IMR-90 (cell line): ENCODE data around the gene CGREF1. TPM values are rescaled to one million over a fixed set of nuclear protein-coding genes. Genes with fewer than 3 reads are reported as not detected.

Experiments used
- ATAC-seq: fragments of 200-7000 bp; cut with Tn5 transposase; 2 replicates; pipeline ENCODE4 v1.9.1; 2020; ENCODE audit warnings: low read depth, mild to moderate bottlenecking, moderate library complexity
- BruUV-seq: library from RNA; stranded (reverse); fragments of 400-500 nt; replicated peaks from 2 replicates; lab custom pipeline; 2021; lab: Mats Ljungman, UMichigan
- CTCF ChIA-PET: fragments of 300-600 bp; formaldehyde crosslinking; extraction: SDS; loops from one replicate; lab custom pipeline; 2021; ENCODE audit warnings: antibody characterized with exemption; lab: Yijun Ruan, JAX
- POLR2A ChIA-PET: fragments of 300-600 bp; sonication (Branson Sonifier 250); formaldehyde crosslinking; loops from one replicate; lab custom pipeline; 2022; ENCODE audit warnings: antibody characterized with exemption; ENCODE audit not compliant: unreplicated experiment; lab: Charles Lee
- DNase-seq: peaks from one replicate; pipeline ENCODE4 v3.0.0; 2013
- H2AFZ ChIP-seq: replicated peaks from 2 replicates; pipeline ENCODE3; 2013; ENCODE audit warnings: low read length, mild to moderate bottlenecking; ENCODE audit not compliant: poor library complexity
- H2AK5ac ChIP-seq: 2 replicates; pipeline ENCODE4 v1.6.1; 2013; ENCODE audit warnings: low read depth, low read length, inconsistent platforms
- H2AK9ac ChIP-seq: replicated peaks from 2 replicates; pipeline ENCODE3; 2013; ENCODE audit warnings: mild to moderate bottlenecking, low read depth, low read length, moderate library complexity; ENCODE audit not compliant: poor library complexity
- H2BK120ac ChIP-seq: 2 replicates; pipeline ENCODE4 v1.6.1; 2013; ENCODE audit warnings: low read depth, low read length, inconsistent platforms
- H2BK15ac ChIP-seq: 3 replicates; pipeline ENCODE4 v1.6.1; 2013; ENCODE audit warnings: low read depth, low read length, inconsistent platforms
- H2BK20ac ChIP-seq: 2 replicates; pipeline ENCODE4 v1.6.1; 2013; ENCODE audit warnings: low read depth, mild to moderate bottlenecking, inconsistent platforms, low read length, moderate library complexity
- H2BK5ac ChIP-seq: 2 replicates; pipeline ENCODE4 v1.6.1; 2013; ENCODE audit warnings: mild to moderate bottlenecking, low read depth, low read length, inconsistent platforms; ENCODE audit not compliant: poor library complexity, severe bottlenecking
- H3K14ac ChIP-seq: replicated peaks from 2 replicates; pipeline ENCODE4 v1.6.1; 2013; ENCODE audit warnings: low read depth, low read length, inconsistent platforms
- H3K18ac ChIP-seq: 2 replicates; pipeline ENCODE4 v1.6.1; 2013; ENCODE audit warnings: low read depth, low read length, control low read depth
- H3K23ac ChIP-seq: 2 replicates; pipeline ENCODE4 v1.6.1; 2013; ENCODE audit warnings: low read depth, low read length, inconsistent platforms
- H3K27ac ChIP-seq: 2 replicates; pipeline ENCODE4 v1.5.1; 2013; ENCODE audit warnings: mild to moderate bottlenecking, control low read depth, low read length; ENCODE audit not compliant: insufficient read depth
- H3K27me3 ChIP-seq: 2 replicates; pipeline ENCODE4 v1.6.1; 2013; ENCODE audit warnings: low read length; ENCODE audit not compliant: control insufficient read depth, insufficient read depth
- H3K36me3 ChIP-seq: 2 replicates; pipeline ENCODE4 v1.6.1; 2013; ENCODE audit warnings: low read length, mixed read lengths; ENCODE audit not compliant: control insufficient read depth, insufficient read depth
- H3K4ac ChIP-seq: 2 replicates; pipeline ENCODE4 v1.6.1; 2013; ENCODE audit warnings: low read depth, low read length, inconsistent platforms
- H3K4me1 ChIP-seq: 2 replicates; pipeline ENCODE4 v1.6.1; 2013; ENCODE audit warnings: low read length, mixed read lengths; ENCODE audit not compliant: control insufficient read depth, insufficient read depth
- H3K4me2 ChIP-seq: 2 replicates; pipeline ENCODE4 v1.6.1; 2013; ENCODE audit warnings: low read depth, mild to moderate bottlenecking, control low read depth, low read length, moderate library complexity
- H3K4me3 ChIP-seq: 2 replicates; pipeline ENCODE4 v1.5.1; 2013; ENCODE audit warnings: low read depth, mild to moderate bottlenecking, control low read depth, low read length, moderate library complexity; ENCODE audit not compliant: insufficient read depth
- H3K56ac ChIP-seq: 2 replicates; pipeline ENCODE4 v1.6.1; 2013; ENCODE audit warnings: low read length, inconsistent platforms; ENCODE audit not compliant: insufficient read depth; ENCODE audit errors: extremely low read depth
- H3K79me1 ChIP-seq, 2 experiments: 2 replicates each; pipeline ENCODE4 v1.6.1; 2013; ENCODE audit warnings: low read length in 2 of 2, inconsistent platforms in 1 of 2, low read depth in 1 of 2
- H3K9ac ChIP-seq: 2 replicates; pipeline ENCODE4 v1.6.1; 2013; ENCODE audit warnings: low read depth, low read length, control low read depth
- H3K9me1 ChIP-seq: 2 replicates; pipeline ENCODE4 v1.6.1; 2013; ENCODE audit warnings: low read length, inconsistent platforms; ENCODE audit not compliant: insufficient read depth
- H3K9me3 ChIP-seq: 2 replicates; pipeline ENCODE4 v1.6.1; 2013; ENCODE audit warnings: low read length; ENCODE audit not compliant: control insufficient read depth, insufficient read depth
- H4K20me1 ChIP-seq: 2 replicates; pipeline ENCODE4 v1.6.1; 2013; ENCODE audit warnings: low read length, inconsistent platforms; ENCODE audit not compliant: insufficient read depth
- H4K5ac ChIP-seq: 2 replicates; pipeline ENCODE4 v1.6.1; 2013; ENCODE audit warnings: mild to moderate bottlenecking, low read depth, low read length, control low read depth
- H4K8ac ChIP-seq, 2 experiments: 2 replicates each; pipeline ENCODE4 v1.6.1; 2013; ENCODE audit warnings: low read depth in 2 of 2, low read length in 2 of 2, control low read depth in 1 of 2, inconsistent platforms in 1 of 2
- H4K91ac ChIP-seq: 2 replicates; pipeline ENCODE4 v1.6.1; 2013; ENCODE audit warnings: low read depth, low read length, inconsistent platforms; ENCODE audit not compliant: insufficient read depth
- BHLHE40 ChIP-seq: fragments of 150-350 bp; IDR thresholded peaks from 2 replicates; pipeline ENCODE4 v1.6.1; 2016; ENCODE audit warnings: mild to moderate bottlenecking, low read depth, low read length
- CEBPB ChIP-seq: IDR thresholded peaks from 2 replicates; pipeline ENCODE4 v1.6.1; 2012; ENCODE audit warnings: low read depth, low read length, improper control_type of control experiment
- ELK1 ChIP-seq: fragments of 150-350 bp; IDR thresholded peaks from 2 replicates; pipeline ENCODE4 v1.6.1; 2016; ENCODE audit warnings: low read depth, mild to moderate bottlenecking, low read length, moderate library complexity, borderline replicate concordance
- FOS ChIP-seq: fragments of 150-350 bp; IDR thresholded peaks from 2 replicates; pipeline ENCODE4 v1.6.1; 2016; ENCODE audit warnings: low read depth, low read length
- MAFK ChIP-seq: IDR thresholded peaks from 2 replicates; pipeline ENCODE4 v1.6.1; 2012; ENCODE audit warnings: low read depth, low read length, improper control_type of control experiment
- MXI1 ChIP-seq: IDR thresholded peaks from 2 replicates; pipeline ENCODE4 v1.6.1; 2012; ENCODE audit warnings: low read depth, mild to moderate bottlenecking, low read length, moderate library complexity, borderline replicate concordance
- NFE2L2 ChIP-seq: fragments of 150-350 bp; IDR thresholded peaks from 2 replicates; pipeline ENCODE4 v1.6.1; 2016; ENCODE audit warnings: low read depth, mild to moderate bottlenecking, low read length
- RAD21 ChIP-seq: IDR thresholded peaks from 2 replicates; pipeline ENCODE4 v1.6.1; 2012; ENCODE audit warnings: low read length, improper control_type of control experiment
- RCOR1 ChIP-seq: IDR thresholded peaks from 2 replicates; pipeline ENCODE4 v1.6.1; 2012; ENCODE audit warnings: mild to moderate bottlenecking, low read length, improper control_type of control experiment; ENCODE audit not compliant: insufficient replicate concordance
- RFX5 ChIP-seq: IDR thresholded peaks from 2 replicates; pipeline ENCODE4 v1.8.0; 2012; ENCODE audit warnings: low read depth, mild to moderate bottlenecking, low read length, moderate library complexity
- SMC3 ChIP-seq: fragments of 150-350 bp; IDR thresholded peaks from 2 replicates; pipeline ENCODE4 v1.6.1; 2016; ENCODE audit warnings: low read depth, mild to moderate bottlenecking, antibody characterized with exemption, low read length, moderate library complexity
- USF2 ChIP-seq: fragments of 150-350 bp; IDR thresholded peaks from 2 replicates; pipeline ENCODE4 v1.6.1; 2017; ENCODE audit warnings: mild to moderate bottlenecking, antibody characterized with exemption, low read length, low read depth
- WGBS, 2 experiments: methylation state at CpG; one replicate each; pipeline versions ENCODE4 v1.1.5 to v1.1.7; 2013; ENCODE audit warnings: missing lambda C conversion rate in 2 of 2; ENCODE audit not compliant: insufficient read length in 1 of 2; ENCODE audit errors: extremely low coverage in 2 of 2; 5-methylcytosine and 5-hydroxymethylcytosine counted together
- dilution Hi-C: fragments of 300-500 bp; cut with HindIII; formaldehyde crosslinking; loops from one replicate; pipeline ENCODE4 v1.14.3; 2018; ENCODE audit warnings: low sequenced_read_pairs; ENCODE audit not compliant: unreplicated experiment
- in situ Hi-C: fragments of 300-500 bp; cut with MboI; formaldehyde crosslinking; loops from 3 replicates; pipeline ENCODE4 v1.14.3; 2019; ENCODE audit warnings: low sequenced_read_pairs, inconsistent platforms, mixed read lengths
- intact Hi-C: fragments of 100-400 bp; cut with micrococcal nuclease; formaldehyde crosslinking; loops from 2 replicates; pipeline ENCODE4 v1.10.0; 2022
- polyA plus RNA-seq, 3 experiments: library from polyadenylated mRNA; depleted of rRNA; stranded (reverse); fragments of >200 nt; gene quantifications; 2 replicates each; pipeline ENCODE4 v1.2.3, GENCODE V29; 2012; ENCODE audit warnings: low replicate concordance in 1 of 3
- total RNA-seq: library from RNA; depleted of rRNA; stranded (reverse); fragments of >200 nt; gene quantifications from 2 replicates; pipeline ENCODE4 v1.2.3, GENCODE V29; 2012

Gene CGREF1
- total and polyA plus RNA-seq, 2 of the 4 experiments (the other 2 are of a cell fraction) = 0.54 to 1.3 TPM

- TF ChIP-seq NFE2L2 = no peak
Observed at GRCh38 chr2:27078267-27079194, 40.4 kb downstream of the CGREF1 start, which contains the start of gene EMILIN1 (continued).

- in situ Hi-C loops (no loop called here), intact Hi-C loops (no loop called here), dilution Hi-C loops (no loop called here)
- TF ChIP-seq FOS (no peak), MXI1 (no peak), MAFK (no peak), ELK1 (no peak), BHLHE40 (no peak), RCOR1 (no peak), RAD21 (no peak), USF2 (no peak), NFE2L2 (no peak), CEBPB (no peak), RFX5 (no peak), SMC3 (no peak)
- Histone ChIP-seq H3K56ac (no peak overlapping the region), H2BK20ac (peak overlapping the region; percentile 59), H2AK9ac (peak overlapping the region; percentile 73), H3K9me3 (no peaks in the 10 kb centered on the region), H3K79me1 (peaks cover 3 to 39% of the 10 kb centered on the region in 2 experiments; a peak in 3 of 4 replicates), H4K5ac (peak overlapping the region; percentile 11; the same call in 1 of the 2 replicates), H2BK120ac (peak overlapping the region; percentile 79), H3K4me2 (no peak overlapping the region), H2BK5ac (peak overlapping the region; percentile 2), H3K14ac (peak overlapping the region; percentile 29), H3K9ac (no peak overlapping the region), H3K9me1 (peaks cover 15% of the 10 kb centered on the region; the same call in 1 of the 2 replicates), H3K4ac (peak overlapping the region; percentile 73), H2AFZ (no peak overlapping the region), H3K4me3 (no peak overlapping the region), H3K23ac (peak overlapping the region; percentile 17; the same call in 1 of the 2 replicates), H4K20me1 (peaks cover 14% of the 10 kb centered on the region), H3K27ac (0 out of 2 replicates have a peak overlapping the region, but pooled peaks have one; percentile 2), H4K91ac (peak overlapping the region; percentile 37), H2AK5ac (peak overlapping the region; percentile 96), H3K18ac (peak overlapping the region; percentile 11; the same call in 1 of the 2 replicates), H2BK15ac (peak overlapping the region; percentile 78; the same call in 2 of the 3 replicates), H4K8ac (peak overlapping the region in 1 of 2 experiments; percentile 70; a peak in 2 of 4 replicates), H3K36me3 (peaks cover 13% of the 10 kb centered on the region; the same call in 1 of the 2 replicates), H3K4me1 (peaks cover 36% of the 10 kb centered on the region), H3K27me3 (no peaks in the 10 kb centered on the region)
- WGBS, 2 experiments = 100% methylated on average over 3 of the region's 7 CpGs; no CpG with 5 or more reads in 1 of the 2 experiments
- POLR2A ChIA-PET = interaction anchor here (0.5 kb wide), 1 partner anchor 350 kb away, joined by 3 read pairs; no protein-coding TSS in a partner anchor
- CTCF ChIA-PET = interaction anchor here (0.5 to 1.3 kb wide), 2 partner anchors 231 to 1319 kb away, joined by 3 read pairs; no protein-coding TSS in a partner anchor
- DNase-seq = no peak
- no TSS peak for BruUV-seq
- ATAC-seq = no peak
Observed at GRCh38 chr2:27077231-27077630, 41.7 kb downstream of the CGREF1 start.
